ENCODE results near the gene CXXC4. TPM values are rescaled to one million over a fixed set of nuclear protein-coding genes. Genes with fewer than 3 reads are reported as not detected.

CXXC4 gene
- total RNA-seq, 1 experiment from 2014 or later, result 0.59 TPM

GRCh38 chr4:104494185-104494584, 509 bp downstream of the CXXC4 start:
- no peak for TF ChIP-seq TCF7L2 (IDR thresholded peaks at IDR 0.05; ENCODE audit: low read depth, low read length)
- TF ChIP-seq POLR2AphosphoS5 (IDR thresholded peaks at IDR 0.05; ENCODE audit: low read depth, low read length), result no peak
- TF ChIP-seq SIN3A (IDR thresholded peaks at IDR 0.05; ENCODE audit: borderline replicate concordance, insufficient read depth, low read depth, low read length), result no peak
- no peak for TF ChIP-seq REST (IDR thresholded peaks at IDR 0.05; ENCODE audit: insufficient read depth in 1 of 2, low read depth in 2 of 2, low read length in 1 of 2)
- no peak for TF ChIP-seq CTCF (IDR thresholded peaks at IDR 0.05)
- Histone ChIP-seq H3K4me1 (ENCODE audit: control insufficient read depth, insufficient read depth, low read length) (peaks cover 3% of the 10 kb centered on the region; the same call in 1 of the 2 replicates), H3K36me3 (ENCODE audit: control insufficient read depth, insufficient read depth, low read length) (no peaks in the 10 kb centered on the region), H3K4me3 (ENCODE audit: low read depth in 2 of 2, low read length in 2 of 2) (peak overlapping the region; percentile 50 to 75), H3K27me3 (ENCODE audit: control insufficient read depth, insufficient read depth, low read length) (no peaks in the 10 kb centered on the region), H3K27ac (ENCODE audit: low read length) (no peak overlapping the region; the same call in 1 of the 2 replicates), H3K9me3 (ENCODE audit: control insufficient read depth, insufficient read depth, low read depth, low read length) (no peaks in the 10 kb centered on the region)
- in situ Hi-C loops (cut with HindIII; ENCODE audit: low pct_unique_long_range_greater_than_20kb, low sequenced_read_pairs), result no loop called here
- DNase-seq (ENCODE audit: low read depth, low spot score) (no peak), ATAC-seq (no peak)
- POLR2A ChIA-PET, result no interaction called here
- CTCF ChIA-PET, result no interaction called here
- no TSS peak for BruUV-seq (replicated peaks)
- intact Hi-C loops (cut with micrococcal nuclease; ENCODE audit: unreplicated experiment), result loop anchor here (5.0 kb wide), 1 partner anchor 368 kb away; no protein-coding TSS in a partner anchor

- no TSS peak for BruUV-seq (replicated peaks)
- POLR2A ChIA-PET, result interaction anchor here (0.6 kb wide), 1 partner anchor 1823 kb away, joined by 4 read pairs; the partner anchor contains the start of gene TBCK
- DNase-seq (ENCODE audit: low read depth, low spot score) (no peak), ATAC-seq (no peak)
- CTCF ChIA-PET, result no interaction called here
- no peaks in the 10 kb centered on the region for H3K27me3 ChIP-seq (ENCODE audit: control insufficient read depth, insufficient read depth, low read length)
- H3K4me3 ChIP-seq (ENCODE audit: low read depth in 2 of 2, low read length in 2 of 2), result no peak overlapping the region; a peak in 1 of 4 replicates
- intact Hi-C loops (cut with micrococcal nuclease; ENCODE audit: unreplicated experiment), result loop anchor here (5.0 kb wide), 1 partner anchor 369 kb away; no protein-coding TSS in a partner anchor
- H3K27ac ChIP-seq (ENCODE audit: low read length), result no peak overlapping the region
- peaks cover 3% of the 10 kb centered on the region; the same call in 1 of the 2 replicates for H3K4me1 ChIP-seq (ENCODE audit: control insufficient read depth, insufficient read depth, low read length)
- TF ChIP-seq TCF7L2 (IDR thresholded peaks at IDR 0.05; ENCODE audit: low read depth, low read length) (no peak), POLR2AphosphoS5 (IDR thresholded peaks at IDR 0.05; ENCODE audit: low read depth, low read length) (no peak), CTCF (IDR thresholded peaks at IDR 0.05) (no peak)
- in situ Hi-C loops (cut with HindIII; ENCODE audit: low pct_unique_long_range_greater_than_20kb, low sequenced_read_pairs), result no loop called here
- H3K36me3 ChIP-seq (ENCODE audit: control insufficient read depth, insufficient read depth, low read length), result no peaks in the 10 kb centered on the region
- H3K9me3 ChIP-seq (ENCODE audit: control insufficient read depth, insufficient read depth, low read depth, low read length), result no peaks in the 10 kb centered on the region
These were observed 1.4 kb downstream of the CXXC4 start for GRCh38 chr4:104493081-104493831.
